Naive thymus-derived CD4-positive, alpha-beta T cell (primary cell): ENCODE results near the gene ALG12. TPM values are rescaled to one million over a fixed set of nuclear protein-coding genes. Genes with fewer than 3 reads are reported as not detected.

ENCODE experiments used
- ATAC-seq: fragments of 150-1000 bp; cut with Tn5 transposase; 2 replicates; pipeline ENCODE4 v1.10.0; 2021; ENCODE audit warnings: mild to moderate bottlenecking, moderate library complexity
- CTCF ChIA-PET: fragments of 350-600 bp; sonication (Branson Sonifier 250); formaldehyde crosslinking; loops from one replicate; lab custom pipeline; 2021; ENCODE audit warnings: antibody characterized with exemption; lab: Charles Lee
- POLR2A ChIA-PET: fragments of 350-600 bp; sonication (Branson Sonifier 250); formaldehyde crosslinking; loops from one replicate; lab custom pipeline; 2021; ENCODE audit warnings: antibody characterized with exemption, inconsistent platforms; lab: Charles Lee
- DNase-seq, 9 donors: peaks; one replicate each; pipeline versions ENCODE4 v3.0.0 to v3.0.0-alpha.2; 2020 to 2022; ENCODE audit warnings: mixed read lengths in 1 of 9
- H3K27ac ChIP-seq: one replicate; pipeline ENCODE4 v1.7.0; 2013; ENCODE audit warnings: mild to moderate bottlenecking, low read depth, low read length, moderate library complexity
- H3K27me3 ChIP-seq, 2 donors: one replicate each; pipeline ENCODE4 v1.7.0; 2013; ENCODE audit warnings: low read length in 2 of 2, mild to moderate bottlenecking in 2 of 2, moderate library complexity in 2 of 2; ENCODE audit not compliant: control insufficient read depth in 2 of 2, insufficient read depth in 2 of 2
- H3K36me3 ChIP-seq, 3 experiments: 1 replicate in 2 of 3; 2 replicates in 1 of 3; pipeline ENCODE4 v1.7.0; 2013; ENCODE audit warnings: low read length in 3 of 3, mild to moderate bottlenecking in 3 of 3, moderate library complexity in 1 of 3; ENCODE audit not compliant: insufficient read depth in 3 of 3, control insufficient read depth in 2 of 3
- H3K4me1 ChIP-seq, 2 donors: one replicate each; pipeline ENCODE4 v1.7.0; 2013; ENCODE audit warnings: low read length in 2 of 2, mild to moderate bottlenecking in 2 of 2, moderate library complexity in 1 of 2; ENCODE audit not compliant: control insufficient read depth in 2 of 2, insufficient read depth in 2 of 2
- H3K4me3 ChIP-seq: 2 replicates; pipeline ENCODE4 v1.7.0; 2013; ENCODE audit warnings: mild to moderate bottlenecking, low read length
- H3K9me3 ChIP-seq, 3 experiments: 1 replicate in 2 of 3; 2 replicates in 1 of 3; pipeline ENCODE4 v1.7.0; 2013; ENCODE audit warnings: low read length in 3 of 3; ENCODE audit not compliant: control insufficient read depth in 2 of 3
- H3K27ac Mint-ChIP-seq, 9 donors: one replicate each; pipeline ENCODE4 v1.8.0; 2020 to 2022; ENCODE audit warnings: mixed read lengths in 9 of 9, mild to moderate bottlenecking in 8 of 9, moderate library complexity in 5 of 9, inconsistent platforms in 2 of 9
- H3K27me3 Mint-ChIP-seq, 5 donors: one replicate each; pipeline ENCODE4 v1.8.0; 2021 to 2022; ENCODE audit warnings: mixed read lengths in 5 of 5, mild to moderate bottlenecking in 1 of 5
- H3K36me3 Mint-ChIP-seq, 5 donors: one replicate each; pipeline ENCODE4 v1.8.0; 2020 to 2022; ENCODE audit warnings: mixed read lengths in 5 of 5, mild to moderate bottlenecking in 3 of 5, inconsistent platforms in 1 of 5
- H3K4me1 Mint-ChIP-seq, 7 donors: one replicate each; pipeline ENCODE4 v1.8.0; 2020 to 2022; ENCODE audit warnings: mixed read lengths in 7 of 7, mild to moderate bottlenecking in 3 of 7, inconsistent platforms in 1 of 7
- H3K4me3 Mint-ChIP-seq, 10 donors: one replicate each; pipeline ENCODE4 v1.8.0; 2020 to 2022; ENCODE audit warnings: mild to moderate bottlenecking in 10 of 10, mixed read lengths in 10 of 10, moderate library complexity in 6 of 10, inconsistent platforms in 2 of 10
- H3K9me3 Mint-ChIP-seq, 11 donors: one replicate each; pipeline ENCODE4 v1.8.0; 2020 to 2022; ENCODE audit warnings: mixed read lengths in 11 of 11, mild to moderate bottlenecking in 4 of 11, inconsistent platforms in 1 of 11, moderate library complexity in 1 of 11
- intact Hi-C, 2 donors: fragments of 100-400 bp; cut with micrococcal nuclease; formaldehyde crosslinking; loops; one replicate each; pipeline ENCODE4 v1.15.1; 2023
- polyA plus RNA-seq, 2 donors: library from polyadenylated mRNA; unstranded; fragments of 300-500 nt; fragmentation: Illumina TruSeq; gene quantifications; one replicate each; pipeline ENCODE4 v1.2.3, GENCODE V29; 2021
- total RNA-seq, 6 experiments: library from RNA in 5 of 6; stranded (reverse) in 5 of 6; gene quantifications; 1 replicate in 5 of 6; 2 replicates in 1 of 6; pipeline ENCODE4 v1.2.3 and lab custom pipeline; 2021 to 2026

ALG12 gene
- total and polyA plus RNA-seq, 7 experiments from 2014 or later = 10.4 to 22.4 (median 19.5) TPM

- DNase-seq (no peak), ATAC-seq (no peak)
- no peak overlapping the region for H3K27ac ChIP-seq
- no peaks in the 10 kb centered on the region for H3K27me3 Mint-ChIP-seq
- H3K4me1 Mint-ChIP-seq = peaks cover 11 to 26% (median 14%) of the 10 kb centered on the region in 7 donors
- no peak overlapping the region for H3K4me3 Mint-ChIP-seq
- intact Hi-C loops = loop anchor here in 1 of 2 donors (1.0 kb wide), 1 partner anchor 119 kb away; no protein-coding TSS in a partner anchor
- H3K27me3 ChIP-seq = no peaks in the 10 kb centered on the region
- H3K4me3 ChIP-seq = no peak overlapping the region
- CTCF ChIA-PET = no interaction called here
- POLR2A ChIA-PET = no interaction called here
- H3K36me3 Mint-ChIP-seq = peaks cover 5 to 75% (median 37%) of the 10 kb centered on the region in 5 donors
- peaks cover 0 to 4% (median 0%) of the 10 kb centered on the region in 11 donors for H3K9me3 Mint-ChIP-seq
- peaks cover 0 to 2% of the 10 kb centered on the region in 2 donors for H3K4me1 ChIP-seq
- H3K36me3 ChIP-seq = peaks cover 0 to 41% (median 11%) of the 10 kb centered on the region in 3 experiments
- no peak overlapping the region for H3K27ac Mint-ChIP-seq
- H3K9me3 ChIP-seq = no peaks in the 10 kb centered on the region
Observed at GRCh38 chr22:49885881-49886280, 32.4 kb downstream of the ALG12 start.

GRCh38 chr22:49885281-49885680, 33.0 kb downstream of the ALG12 start:
- intact Hi-C loops = loop anchor here in 1 of 2 donors (1.0 kb wide), 1 partner anchor 118 kb away; no protein-coding TSS in a partner anchor
- Mint-ChIP-seq H3K4me1 (peaks cover 14 to 30% (median 16%) of the 10 kb centered on the region in 7 donors), H3K27me3 (no peaks in the 10 kb centered on the region), H3K4me3 (no peak overlapping the region), H3K27ac (no peak overlapping the region), H3K9me3 (peaks cover 0 to 4% (median 0%) of the 10 kb centered on the region in 11 donors), H3K36me3 (peaks cover 5 to 72% (median 37%) of the 10 kb centered on the region in 5 donors)
- ChIA-PET CTCF (interaction anchor here (0.7 kb wide), 1 partner anchor 9 kb away, joined by 3 read pairs; no protein-coding TSS in a partner anchor), POLR2A (no interaction called here)
- Histone ChIP-seq H3K27me3 (no peaks in the 10 kb centered on the region), H3K4me1 (peaks cover 3 to 8% of the 10 kb centered on the region in 2 donors), H3K36me3 (peaks cover 0 to 41% (median 11%) of the 10 kb centered on the region in 3 experiments), H3K4me3 (no peak overlapping the region), H3K27ac (no peak overlapping the region), H3K9me3 (no peaks in the 10 kb centered on the region)
- DNase-seq (no peak), ATAC-seq (no peak)

GRCh38 chr22:49884503-49885260, 33.6 kb downstream of the ALG12 start:
- no peak for ATAC-seq
- no peak for DNase-seq
- no peaks in the 10 kb centered on the region for H3K9me3 ChIP-seq
- H3K27me3 ChIP-seq = no peaks in the 10 kb centered on the region
- no peaks in the 10 kb centered on the region for H3K27me3 Mint-ChIP-seq
- no peak overlapping the region for H3K27ac Mint-ChIP-seq
- H3K36me3 ChIP-seq = peaks cover 0 to 41% (median 11%) of the 10 kb centered on the region in 3 experiments
- CTCF ChIA-PET = interaction anchor here (0.7 to 1.0 kb wide), 2 partner anchors 8 to 76 kb away, joined by 3 read pairs; no protein-coding TSS in a partner anchor
- no peak overlapping the region for H3K27ac ChIP-seq
- H3K36me3 Mint-ChIP-seq = peaks cover 5 to 69% (median 35%) of the 10 kb centered on the region in 5 donors
- peaks cover 3 to 9% of the 10 kb centered on the region in 2 donors for H3K4me1 ChIP-seq
- no peak overlapping the region for H3K4me3 ChIP-seq
- no peak overlapping the region for H3K4me3 Mint-ChIP-seq
- H3K9me3 Mint-ChIP-seq = peaks cover 0 to 3% (median 0%) of the 10 kb centered on the region in 11 donors
- peaks cover 19 to 35% (median 22%) of the 10 kb centered on the region in 7 donors for H3K4me1 Mint-ChIP-seq
- POLR2A ChIA-PET = no interaction called here
- intact Hi-C loops = loop anchor here in 1 of 2 donors (1.0 kb wide), 1 partner anchor 117 kb away; no protein-coding TSS in a partner anchor

GRCh38 chr22:49884075-49884474, 34.2 kb downstream of the ALG12 start:
- Mint-ChIP-seq H3K4me3 (no peak overlapping the region), H3K36me3 (peaks cover 5 to 63% (median 30%) of the 10 kb centered on the region in 5 donors), H3K4me1 (peaks cover 19 to 35% (median 22%) of the 10 kb centered on the region in 7 donors), H3K9me3 (peaks cover 0 to 1% (median 0%) of the 10 kb centered on the region in 11 donors), H3K27ac (no peak overlapping the region), H3K27me3 (no peaks in the 10 kb centered on the region)
- Histone ChIP-seq H3K27ac (no peak overlapping the region), H3K27me3 (no peaks in the 10 kb centered on the region), H3K36me3 (peaks cover 0 to 41% (median 11%) of the 10 kb centered on the region in 3 experiments), H3K4me1 (peaks cover 3 to 9% of the 10 kb centered on the region in 2 donors), H3K9me3 (no peaks in the 10 kb centered on the region), H3K4me3 (no peak overlapping the region)
- DNase-seq = no peak
- POLR2A ChIA-PET = no interaction called here
- CTCF ChIA-PET = interaction anchor here (1.0 kb wide), 1 partner anchor 76 kb away, joined by 3 read pairs; no protein-coding TSS in a partner anchor
- intact Hi-C loops = no loop called here
- no peak for ATAC-seq

- no peak for ATAC-seq
- intact Hi-C loops = no loop called here
- peaks cover 8 to 60% (median 33%) of the 10 kb centered on the region in 5 donors for H3K36me3 Mint-ChIP-seq
- Histone ChIP-seq H3K36me3 (peaks cover 0 to 41% (median 11%) of the 10 kb centered on the region in 3 experiments), H3K4me3 (no peak overlapping the region), H3K27ac (no peak overlapping the region), H3K27me3 (no peaks in the 10 kb centered on the region), H3K4me1 (peaks cover 3 to 9% of the 10 kb centered on the region in 2 donors), H3K9me3 (no peaks in the 10 kb centered on the region)
- H3K9me3 Mint-ChIP-seq = peaks cover 0 to 1% (median 0%) of the 10 kb centered on the region in 11 donors
- ChIA-PET POLR2A (no interaction called here), CTCF (no interaction called here)
- H3K27ac Mint-ChIP-seq = no peak overlapping the region
- peaks cover 19 to 35% (median 25%) of the 10 kb centered on the region in 7 donors for H3K4me1 Mint-ChIP-seq
- no peaks in the 10 kb centered on the region for H3K27me3 Mint-ChIP-seq
- no peak for DNase-seq
- no peak overlapping the region for H3K4me3 Mint-ChIP-seq
Observed at GRCh38 chr22:49883294-49883640, 35.0 kb downstream of the ALG12 start.

GRCh38 chr22:49882519-49883293, 35.5 kb downstream of the ALG12 start:
- no peak overlapping the region for H3K4me3 Mint-ChIP-seq

More at GRCh38 chr22:49882519-49883293, 35.5 kb downstream of the ALG12 start:
- CTCF ChIA-PET = no interaction called here
- Mint-ChIP-seq H3K4me1 (peaks cover 21 to 41% (median 27%) of the 10 kb centered on the region in 7 donors), H3K9me3 (peaks cover 0 to under 1% (median 0%) of the 10 kb centered on the region in 11 donors), H3K27ac (peak overlapping the region in 2 of 9 donors; percentile 65 to 79), H3K27me3 (no peaks in the 10 kb centered on the region), H3K36me3 (peaks cover 11 to 60% (median 33%) of the 10 kb centered on the region in 5 donors)
- no peaks in the 10 kb centered on the region for H3K9me3 ChIP-seq
- H3K4me1 ChIP-seq = peaks cover 3 to 9% of the 10 kb centered on the region in 2 donors
- DNase-seq (no peak), ATAC-seq (no peak)
- H3K4me3 ChIP-seq = no peak overlapping the region
- POLR2A ChIA-PET = no interaction called here
- intact Hi-C loops = no loop called here
- peaks cover 0 to 40% (median 10%) of the 10 kb centered on the region in 3 experiments for H3K36me3 ChIP-seq
- H3K27ac ChIP-seq = no peak overlapping the region
- no peaks in the 10 kb centered on the region for H3K27me3 ChIP-seq
